Body of pancreas (tissue), 4 donors: Measurements from ENCODE around the gene PA2G4.

ENCODE experiments used
- CTCF ChIP-seq, 7 experiments: fragments of 450-650 bp in 4 of 7; fragments of 200-600 bp in 3 of 7; sonication (generic) in 3 of 7; IDR thresholded peaks; one replicate each; pipeline ENCODE4 v1.5.1; 2016 to 2019; ENCODE audit warnings: antibody characterized with exemption in 7 of 7
- POLR2A ChIP-seq, 3 donors: fragments of 450-650 bp; IDR thresholded peaks; one replicate each; pipeline ENCODE4 v1.6.1; 2016; ENCODE audit warnings: antibody characterized with exemption in 3 of 3, mild to moderate bottlenecking in 2 of 3

- no peak for TF ChIP-seq CTCF (IDR thresholded peaks at IDR 0.05)
- no peak for TF ChIP-seq POLR2A (IDR thresholded peaks at IDR 0.05)
These were observed 38.9 kb downstream of the PA2G4 start for GRCh38 chr12:56143217-56143616.
